Iris pigment epithelial cell (primary cell): ENCODE results near the gene GOLGA6C.
"Not testable (repeated sequence)": the region's sequence is repeated elsewhere in the genome, so short reads cannot be mapped to it uniquely, and the experiment has no call there.

ENCODE experiments used
- DNase-seq: peaks from one replicate; pipeline ENCODE4 v3.0.0-alpha.2; 2011; ENCODE audit warnings: low read depth

GOLGA6C gene

DNA sequence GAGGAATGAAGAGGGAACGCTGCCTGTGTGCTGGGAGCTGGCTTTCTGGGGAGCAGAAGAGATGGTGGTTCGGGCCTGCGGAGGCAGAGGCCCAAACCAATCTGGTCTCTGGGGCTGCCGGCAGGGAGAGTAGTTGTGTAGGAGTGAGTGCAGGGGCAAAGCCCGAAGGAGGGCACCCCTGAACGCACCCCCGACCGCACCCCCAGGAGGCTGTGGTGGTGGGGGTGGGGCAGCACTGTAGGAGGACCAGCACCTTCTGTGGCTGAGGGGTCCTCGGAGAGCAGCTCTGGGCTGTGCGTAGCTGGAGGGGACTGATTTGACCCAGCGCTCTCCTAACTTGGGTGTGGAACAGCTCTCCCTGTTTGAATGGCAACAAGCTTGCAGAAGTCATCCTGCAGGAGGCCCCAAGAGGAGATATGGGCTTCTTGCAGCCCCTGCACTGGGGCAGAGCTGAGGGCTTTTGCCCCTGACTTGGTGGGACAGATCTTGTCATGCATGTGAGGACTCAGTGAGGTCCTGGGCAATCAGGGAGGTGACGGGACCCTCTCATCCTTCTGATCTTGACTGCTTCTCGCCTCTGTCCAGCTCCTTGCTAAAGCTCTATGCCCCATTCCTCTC, 30.4 kb upstream of the GOLGA6C start:
- no peak for DNase-seq

DNA sequence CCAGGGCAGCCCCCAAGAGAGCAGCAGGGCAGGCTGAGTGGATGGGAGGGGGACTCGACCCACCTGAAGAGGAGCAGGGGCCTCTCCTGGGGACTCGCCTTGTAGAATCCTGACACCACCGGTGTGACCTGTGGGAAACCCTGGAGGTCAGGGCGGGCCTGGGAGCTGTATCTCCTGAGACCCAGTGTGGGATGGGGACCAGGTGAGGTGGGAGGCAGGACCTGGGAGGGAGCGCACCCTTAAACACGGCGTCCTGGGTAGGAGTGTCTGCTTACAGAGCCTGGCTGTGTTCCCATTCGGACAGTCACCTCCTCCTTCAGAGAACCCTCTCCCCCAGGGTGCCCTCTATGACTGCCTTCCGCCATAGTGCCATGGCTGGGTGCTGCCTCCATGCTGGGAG, 29.3 kb upstream of the GOLGA6C start:
- DNase-seq, result no peak

DNA sequence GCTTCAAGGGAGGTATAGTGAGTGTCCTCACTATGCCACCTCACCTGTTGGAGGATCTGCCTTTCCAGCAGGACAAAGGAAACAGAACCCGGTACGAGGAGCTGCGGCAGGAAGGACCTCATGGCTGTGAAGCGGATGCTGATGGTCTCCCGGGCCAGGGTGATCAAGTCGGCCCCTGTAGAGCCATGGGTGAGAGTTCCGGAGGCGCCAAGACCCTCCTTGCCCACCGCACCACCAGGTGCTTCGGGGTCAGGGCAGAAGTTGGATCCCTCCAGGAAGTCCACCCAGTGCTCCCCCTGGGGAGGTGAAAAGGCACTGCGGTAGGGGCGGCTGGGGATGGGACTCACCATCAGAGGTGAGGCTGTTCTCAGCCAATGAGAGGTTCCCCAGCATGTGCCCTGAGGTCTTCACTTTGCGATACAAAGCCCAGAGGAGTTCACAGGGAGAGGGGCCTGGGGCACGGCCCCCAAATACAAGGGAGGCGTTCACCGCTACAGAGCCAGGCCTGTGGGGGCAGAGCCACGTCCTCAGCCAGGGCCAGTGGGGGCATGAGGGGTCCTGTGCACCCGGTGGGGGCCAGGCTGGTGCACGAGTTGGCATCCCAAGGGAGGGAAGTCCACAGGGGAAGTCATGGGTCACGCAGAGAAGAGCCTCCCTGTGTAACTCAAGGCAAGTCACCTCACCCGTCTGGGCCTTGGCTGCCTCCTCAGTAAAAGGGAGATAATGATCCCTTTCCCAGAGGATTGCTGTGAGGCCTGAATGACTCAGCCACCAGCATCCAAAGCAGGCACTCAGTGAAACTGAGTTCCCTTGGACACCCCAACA, 28.7 kb upstream of the GOLGA6C start:
- no peak for DNase-seq

GRCh38 chr15:75230016-75230343, 28.2 kb upstream of the GOLGA6C start:
- no peak for DNase-seq

DNA sequence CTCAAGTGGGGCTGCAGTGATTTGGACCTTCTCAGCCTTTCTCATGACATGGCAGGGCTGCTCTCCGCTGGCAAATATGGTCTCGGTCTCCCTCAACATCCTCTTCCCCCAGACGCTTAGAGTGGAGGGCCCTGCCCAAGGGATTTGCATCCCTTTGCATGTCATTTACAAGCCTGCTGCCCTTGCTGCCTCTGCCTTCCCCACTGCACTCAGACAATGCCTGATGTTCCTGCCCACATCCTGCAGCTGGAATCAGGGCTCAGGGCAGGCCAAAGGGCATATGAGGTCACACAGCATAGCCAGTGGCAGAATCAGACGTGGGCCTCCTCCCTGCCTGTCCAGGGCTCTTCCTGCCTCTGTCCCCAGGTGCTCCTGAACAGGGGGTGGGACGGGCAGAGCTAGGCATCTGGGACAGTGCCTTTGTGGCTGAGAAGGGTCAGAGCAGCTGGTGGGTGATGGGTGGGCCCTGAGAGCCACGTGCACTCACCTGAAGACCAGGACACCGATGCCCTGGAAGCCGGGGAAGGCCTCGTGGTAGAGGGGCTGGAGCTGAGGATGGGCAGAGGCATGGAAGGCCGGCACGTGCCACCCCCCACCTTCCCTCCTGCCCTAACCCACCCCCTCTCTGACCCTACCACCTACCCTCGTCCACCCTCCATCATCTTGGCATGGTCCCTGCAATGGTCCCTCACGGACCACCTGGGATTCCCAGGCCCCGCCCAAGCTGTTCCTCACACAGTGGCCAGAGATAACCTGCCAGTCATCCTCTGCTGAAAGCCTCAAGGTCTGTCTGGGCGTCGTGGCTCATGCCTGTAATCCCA, 27.4 kb upstream of the GOLGA6C start:
- DNase-seq, result no peak

GRCh38 chr15:75231836-75232235, 26.3 kb upstream of the GOLGA6C start:
- DNase-seq, result no peak

DNA sequence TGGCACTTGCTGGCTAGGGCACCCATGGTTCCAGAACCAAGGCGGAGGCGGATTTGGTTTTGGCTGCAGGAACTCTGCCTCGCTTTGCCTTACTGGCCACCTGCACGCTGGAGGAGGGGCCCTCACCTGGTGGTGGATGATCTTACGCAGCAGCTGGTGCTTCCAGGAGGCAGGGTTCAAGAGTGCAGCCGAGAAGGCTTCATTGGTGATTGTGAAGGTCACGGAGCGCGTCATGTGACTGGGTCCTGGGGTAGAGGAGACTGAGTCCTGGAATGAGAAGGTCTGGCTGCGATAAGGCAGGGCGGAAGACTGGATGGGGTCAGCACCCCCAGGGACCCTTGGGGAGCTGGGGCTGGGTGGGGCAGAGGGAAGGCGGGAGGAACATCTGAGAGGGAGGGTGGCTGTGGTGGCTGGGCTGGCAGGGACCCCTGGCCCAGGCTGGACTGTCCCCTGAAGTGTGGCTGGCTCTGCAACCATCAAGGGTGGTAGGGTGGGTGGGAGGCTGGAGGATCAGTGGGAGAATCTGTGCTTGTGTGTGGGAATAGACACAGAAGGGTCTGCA, 25.8 kb upstream of the GOLGA6C start:
- no peak for DNase-seq

- no peak for DNase-seq
Observed at GRCh38 chr15:75232826-75233503, 25.2 kb upstream of the GOLGA6C start.

DNA sequence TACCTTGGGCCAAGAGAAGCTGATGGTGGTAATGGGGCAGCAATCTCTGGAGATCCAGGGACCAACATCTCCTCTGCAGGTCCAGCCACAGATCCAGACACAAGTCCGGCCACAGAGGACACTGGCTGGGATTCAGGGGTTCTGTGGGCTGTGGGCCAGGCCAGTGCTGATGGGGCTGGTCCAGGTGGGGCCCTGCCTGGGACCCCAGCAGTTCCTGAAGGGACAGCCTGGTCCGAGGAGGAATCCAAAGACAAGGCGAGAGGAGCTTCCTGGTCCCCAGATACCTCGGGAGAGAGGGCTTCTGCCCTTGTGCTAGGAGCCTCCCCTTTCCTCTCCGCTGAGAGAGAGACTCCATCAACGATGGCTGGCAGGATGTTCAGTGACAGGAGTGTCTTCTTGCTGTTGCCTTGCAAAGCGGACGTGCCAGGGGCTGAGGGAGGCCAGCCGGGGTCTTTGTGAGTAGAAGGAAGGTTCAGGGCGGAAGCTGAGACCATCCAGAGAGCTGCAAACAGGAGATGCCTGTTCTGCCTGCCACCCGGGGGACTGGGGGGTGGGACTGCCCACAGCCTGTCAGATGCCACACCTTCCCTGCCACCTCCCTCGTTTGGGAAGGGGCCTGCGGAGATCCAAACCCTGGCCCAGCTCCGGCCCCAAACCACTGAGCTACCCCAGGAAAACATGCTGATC, 24.5 kb upstream of the GOLGA6C start:
- no peak for DNase-seq

DNA sequence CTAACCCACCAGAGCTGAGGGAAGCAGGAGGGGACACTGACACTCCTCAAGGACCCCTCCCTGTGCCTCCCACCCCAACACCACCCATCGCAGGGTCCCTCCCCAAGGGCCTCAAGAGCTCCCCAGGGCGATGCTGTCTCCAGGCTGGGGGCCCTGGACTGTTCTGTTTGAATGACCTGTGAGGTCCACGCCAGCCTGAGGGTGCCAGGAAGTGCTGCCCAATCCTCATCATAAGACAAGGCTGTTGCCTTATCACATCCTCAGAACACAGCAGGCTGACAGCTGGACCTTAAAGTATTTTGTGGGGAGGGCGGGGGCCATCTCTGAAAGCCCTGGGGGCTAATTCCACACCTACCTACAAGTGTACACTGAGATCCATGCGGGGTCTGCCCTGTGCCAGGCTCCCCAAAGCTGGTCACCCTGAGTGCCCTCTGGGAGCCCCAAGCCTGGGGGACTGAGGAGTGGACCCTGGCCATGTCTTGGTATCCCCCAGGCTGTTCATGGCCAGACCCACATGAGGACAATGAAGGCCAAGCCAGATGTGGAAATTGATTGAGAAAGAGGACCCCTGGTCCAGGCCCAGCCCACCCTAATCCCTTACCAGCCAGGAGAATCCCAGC, 23.8 kb upstream of the GOLGA6C start:
- DNase-seq, result no peak

DNA sequence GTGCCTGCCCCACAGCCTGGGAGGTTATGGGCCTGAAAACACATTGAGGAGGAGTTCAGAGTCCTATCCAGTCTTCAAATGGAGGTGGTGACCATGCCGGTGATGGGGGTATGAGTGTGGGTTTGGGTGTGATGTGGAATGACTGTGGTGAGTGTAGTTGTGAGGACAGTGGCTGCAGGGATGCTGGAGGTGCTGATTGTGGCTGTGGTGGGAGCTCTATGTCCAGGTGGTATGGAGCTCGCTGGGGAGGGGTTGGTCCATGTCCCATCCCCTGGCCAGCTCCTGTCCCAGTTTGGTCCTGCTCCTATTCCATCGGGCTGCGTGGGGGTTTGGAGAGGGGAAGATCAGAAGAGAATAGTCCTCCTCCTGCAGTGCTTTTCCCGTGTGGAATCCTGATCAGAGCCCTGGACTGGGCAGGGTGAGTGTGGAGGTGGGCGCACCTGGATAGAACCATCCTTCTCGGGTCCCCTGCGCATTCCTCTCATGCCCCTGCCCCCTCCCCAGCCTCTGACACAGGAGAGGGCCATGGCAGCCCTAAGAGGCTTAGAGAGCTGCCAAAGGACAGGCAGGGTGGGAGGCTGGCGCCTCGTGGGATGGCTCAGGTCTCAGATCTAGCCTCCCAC, 23.0 kb upstream of the GOLGA6C start:
- DNase-seq, result no peak

DNA sequence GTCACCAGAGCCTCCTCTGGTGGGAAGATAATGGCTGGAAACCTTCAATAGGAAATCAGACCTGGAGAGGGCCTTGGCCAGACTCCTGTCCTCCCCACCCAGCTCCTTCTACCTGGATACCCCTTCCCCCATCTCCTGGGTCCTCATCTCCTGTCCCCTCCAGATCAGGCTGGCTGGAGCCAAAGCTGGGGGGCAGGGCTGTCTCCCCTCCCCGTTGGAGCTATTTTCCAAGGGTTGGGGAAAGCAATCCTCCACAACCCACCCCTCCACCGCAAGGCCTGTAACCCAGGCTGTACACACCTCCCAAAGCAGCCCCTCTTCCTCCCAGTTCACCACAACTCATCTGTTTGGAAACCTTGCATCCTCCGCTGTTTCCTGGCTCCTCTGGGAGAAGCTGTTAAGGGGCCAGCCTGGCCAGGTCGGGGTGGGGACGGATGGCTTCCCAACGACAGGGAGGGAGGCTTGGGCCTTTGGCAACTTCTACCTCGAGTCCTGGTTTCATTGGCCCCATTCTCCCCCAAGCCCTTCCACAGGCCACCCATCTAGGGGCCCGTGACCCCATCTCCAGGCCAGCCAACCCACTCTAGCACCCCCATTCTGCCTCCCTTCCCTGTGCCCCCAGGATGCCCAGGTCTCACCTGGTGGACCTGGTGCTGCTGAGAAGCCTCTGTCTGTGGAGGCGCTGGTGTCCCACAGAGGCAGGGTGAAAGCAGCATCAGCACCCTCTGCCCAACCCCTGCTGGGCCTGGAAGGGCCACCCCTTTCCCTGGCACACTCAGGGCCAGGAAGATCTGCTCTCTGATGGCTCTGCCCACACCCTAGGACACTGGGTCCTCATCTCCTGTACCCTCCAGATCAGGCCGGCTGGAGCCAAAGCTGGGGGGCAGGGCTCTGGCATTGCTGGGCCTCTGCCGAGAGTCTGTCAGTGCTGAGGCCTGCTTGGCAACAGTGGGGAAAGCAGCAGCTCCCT, 22.1 kb upstream of the GOLGA6C start:
- DNase-seq, result no peak

DNA sequence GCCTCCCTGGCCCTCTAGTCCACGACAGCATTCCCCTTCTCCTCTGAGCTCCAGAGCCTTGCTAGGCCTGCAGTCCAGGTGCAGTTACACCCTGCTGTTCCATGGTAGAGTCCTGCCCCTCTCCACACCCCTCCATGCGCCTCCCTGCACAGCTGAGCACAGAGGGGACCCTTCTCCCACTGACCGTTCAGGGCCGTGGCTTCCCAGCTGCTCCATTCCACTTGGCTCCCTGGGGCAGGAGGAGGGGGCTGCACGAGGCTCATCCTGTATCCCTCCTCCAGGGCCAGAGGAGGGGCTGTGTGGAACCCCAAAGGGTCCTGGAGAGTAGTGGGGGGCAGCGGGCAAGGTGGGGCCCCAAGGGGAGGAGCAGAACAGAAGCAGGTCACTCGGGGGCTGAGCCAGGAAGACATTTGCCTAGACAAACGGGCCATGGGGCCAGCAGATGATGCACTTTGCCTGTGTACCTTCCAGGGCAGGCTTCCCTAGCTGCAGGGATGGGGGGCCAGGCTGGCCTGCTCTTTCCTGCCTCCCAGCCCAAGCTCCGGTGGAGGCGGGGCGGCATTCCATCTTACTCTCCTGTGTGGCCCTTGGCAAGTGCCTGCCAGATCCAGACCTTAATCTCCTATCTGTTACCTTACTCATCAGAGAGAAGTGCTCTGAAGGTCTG, 20.7 kb upstream of the GOLGA6C start:
- DNase-seq, result no peak

- DNase-seq, result no peak
Observed at GRCh38 chr15:75238150-75238549, 20.0 kb upstream of the GOLGA6C start.

- DNase-seq, result not testable (repeated sequence)
Observed at GRCh38 chr15:75245741-75246140, 12.4 kb upstream of the GOLGA6C start.

GRCh38 chr15:75248991-75249390, 9.1 kb upstream of the GOLGA6C start:
- not testable (repeated sequence) for DNase-seq

DNA sequence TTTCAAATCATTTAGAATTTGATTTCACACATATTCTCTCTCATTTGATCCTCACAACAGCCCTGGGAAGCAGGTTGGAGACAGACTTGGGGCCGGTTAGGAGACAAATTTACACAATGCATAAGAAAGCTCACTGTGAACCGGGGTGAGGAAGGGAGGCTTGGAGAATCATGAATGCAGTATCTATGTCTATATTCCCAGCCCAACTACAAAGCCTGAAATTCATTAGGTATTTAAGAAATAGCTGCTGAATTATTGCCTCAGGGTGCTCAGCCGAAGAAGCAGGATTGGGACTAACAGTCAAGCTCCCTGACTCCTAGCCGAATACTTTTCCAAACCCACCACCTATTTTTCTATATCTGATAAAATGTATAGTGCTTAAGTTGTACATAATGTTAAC, 8.4 kb upstream of the GOLGA6C start:
- no peak for DNase-seq

GRCh38 chr15:75251343-75251742, 6.8 kb upstream of the GOLGA6C start:
- not testable (repeated sequence) for DNase-seq

- not testable (repeated sequence) for DNase-seq
Observed at GRCh38 chr15:75252285-75252684, 5.8 kb upstream of the GOLGA6C start.
